HUDEP-2 (cell line): ENCODE results near the gene LRRK2.
"Not testable (repeated sequence)": the region's sequence is repeated elsewhere in the genome, so short reads cannot be mapped to it uniquely, and the experiment has no call there.

ENCODE experiments used
- DNase-seq, 76 experiments: peaks; one replicate each; lab custom pipeline; 2025; ENCODE audit not compliant: unreplicated experiment in 76 of 76; lab: John Stamatoyannopoulos, UW

Gene LRRK2

GRCh38 chr12:40244526-40245156, 19.8 kb downstream of the LRRK2 start:
- not testable (repeated sequence) for DNase-seq

- DNase-seq: no peak
Measured at GRCh38 chr12:40248034-40248433, 23.2 kb downstream of the LRRK2 start.

- no peak for DNase-seq
Measured at GRCh38 chr12:40248585-40249297, 23.9 kb downstream of the LRRK2 start.

GRCh38 chr12:40250652-40251051, 25.9 kb downstream of the LRRK2 start:
- DNase-seq: not testable (repeated sequence)

- no peak for DNase-seq
Measured at GRCh38 chr12:40253936-40254335, 29.1 kb downstream of the LRRK2 start.

- no peak for DNase-seq
Measured at GRCh38 chr12:40254455-40255085, 29.8 kb downstream of the LRRK2 start.

GRCh38 chr12:40258371-40258770, 33.6 kb downstream of the LRRK2 start:
- DNase-seq: no peak

- DNase-seq: no peak
Measured at GRCh38 chr12:40261937-40262336, 37.1 kb downstream of the LRRK2 start.

GRCh38 chr12:40262657-40263056, 37.9 kb downstream of the LRRK2 start:
- DNase-seq: no peak

GRCh38 chr12:40263616-40264409, 39.0 kb downstream of the LRRK2 start:
- DNase-seq: peak in 1 of 76 experiments; percentile 45

- no peak for DNase-seq
Measured at GRCh38 chr12:40271981-40272664, 47.3 kb downstream of the LRRK2 start.

GRCh38 chr12:40281791-40282364, 57.1 kb downstream of the LRRK2 start:
- DNase-seq: no peak

GRCh38 chr12:40286583-40286982, 61.8 kb downstream of the LRRK2 start:
- DNase-seq: no peak

GRCh38 chr12:40287369-40287975, 62.7 kb downstream of the LRRK2 start:
- DNase-seq: no peak

GRCh38 chr12:40292788-40293429, 68.1 kb downstream of the LRRK2 start:
- DNase-seq: no peak

GRCh38 chr12:40298341-40298740, 73.5 kb downstream of the LRRK2 start:
- DNase-seq: no peak

GRCh38 chr12:40300490-40300889, 75.7 kb downstream of the LRRK2 start:
- DNase-seq: peak in 1 of 76 experiments; percentile 9

- DNase-seq: peak in 1 of 76 experiments; percentile 94
Measured at GRCh38 chr12:40309001-40309400, 84.2 kb downstream of the LRRK2 start.

GRCh38 chr12:40310211-40310610, 85.4 kb downstream of the LRRK2 start:
- DNase-seq: no peak
